Measurements from ENCODE around the gene OSBPL1A. TPM values are rescaled to one million over a fixed set of nuclear protein-coding genes. Genes with fewer than 3 reads are reported as not detected.

Gene OSBPL1A
- total and polyA plus RNA-seq, 2 experiments from 2014 or later, result 23.1 to 33.3 TPM

DNA sequence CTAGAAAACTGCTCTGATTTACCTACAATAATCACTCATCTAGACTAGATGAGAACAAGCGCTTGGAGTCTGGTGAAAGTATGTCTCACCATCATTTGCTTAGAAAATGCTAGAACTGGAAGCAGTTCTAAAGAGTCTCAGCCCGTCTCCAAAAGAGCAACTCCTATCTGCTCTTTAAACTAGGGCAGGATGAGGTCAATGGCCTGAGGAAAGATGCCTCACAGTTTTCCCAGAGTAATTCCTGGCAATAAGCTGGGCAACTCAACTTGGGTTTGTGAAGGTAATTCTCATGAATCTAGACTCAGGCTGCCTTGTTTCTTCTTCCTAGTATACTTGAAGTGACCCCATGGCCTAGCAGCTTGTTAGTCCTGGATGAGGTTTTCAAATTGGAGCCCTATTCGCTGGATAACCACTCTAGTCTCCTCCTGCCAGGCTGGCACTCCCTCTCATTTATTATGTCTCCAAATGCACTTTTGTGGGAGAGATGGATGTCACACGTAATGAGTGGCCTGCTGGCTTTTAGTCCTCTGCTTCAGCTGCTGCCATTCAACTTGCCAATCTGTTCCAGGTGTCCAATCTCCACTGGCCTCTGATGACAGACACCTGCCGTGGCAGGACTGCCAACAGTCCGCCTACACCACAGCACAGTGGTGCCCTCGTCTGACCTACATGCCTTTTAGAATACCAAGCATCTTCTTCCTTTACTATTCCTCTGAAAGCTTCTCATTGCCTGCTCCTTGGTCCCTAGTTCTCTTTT is 177.9 kb downstream of the OSBPL1A start:
- H3K36me3 ChIP-seq, result no peaks in the 10 kb centered on the region
- no peaks in the 10 kb centered on the region for H3K27me3 ChIP-seq
- TF ChIP-seq, protein P1, sequence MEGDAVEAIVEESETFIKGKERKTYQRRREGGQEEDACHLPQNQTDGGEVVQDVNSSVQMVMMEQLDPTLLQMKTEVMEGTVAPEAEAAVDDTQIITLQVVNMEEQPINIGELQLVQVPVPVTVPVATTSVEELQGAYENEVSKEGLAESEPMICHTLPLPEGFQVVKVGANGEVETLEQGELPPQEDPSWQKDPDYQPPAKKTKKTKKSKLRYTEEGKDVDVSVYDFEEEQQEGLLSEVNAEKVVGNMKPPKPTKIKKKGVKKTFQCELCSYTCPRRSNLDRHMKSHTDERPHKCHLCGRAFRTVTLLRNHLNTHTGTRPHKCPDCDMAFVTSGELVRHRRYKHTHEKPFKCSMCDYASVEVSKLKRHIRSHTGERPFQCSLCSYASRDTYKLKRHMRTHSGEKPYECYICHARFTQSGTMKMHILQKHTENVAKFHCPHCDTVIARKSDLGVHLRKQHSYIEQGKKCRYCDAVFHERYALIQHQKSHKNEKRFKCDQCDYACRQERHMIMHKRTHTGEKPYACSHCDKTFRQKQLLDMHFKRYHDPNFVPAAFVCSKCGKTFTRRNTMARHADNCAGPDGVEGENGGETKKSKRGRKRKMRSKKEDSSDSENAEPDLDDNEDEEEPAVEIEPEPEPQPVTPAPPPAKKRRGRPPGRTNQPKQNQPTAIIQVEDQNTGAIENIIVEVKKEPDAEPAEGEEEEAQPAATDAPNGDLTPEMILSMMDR (IDR thresholded peaks at IDR 0.05; ENCODE audit: low read depth, low read length), result no peak

DNA sequence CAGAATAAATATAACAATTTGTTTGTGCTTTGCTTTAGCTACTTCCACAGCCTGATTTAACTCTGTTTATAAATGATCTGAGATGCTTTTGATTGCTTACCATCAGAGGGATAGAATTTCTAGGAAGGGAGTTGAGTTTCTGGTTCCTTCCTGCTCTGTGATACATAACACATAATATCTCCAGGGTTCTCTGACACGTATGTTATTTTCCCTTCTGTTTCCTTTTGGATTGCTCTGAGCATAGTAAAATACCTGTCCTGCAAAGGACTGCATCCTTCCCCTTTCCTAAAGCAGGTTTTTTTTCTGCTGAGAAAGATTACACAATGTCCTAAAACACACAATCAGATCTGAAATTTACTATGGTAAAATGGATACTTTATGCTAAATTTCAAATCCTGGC is 182.7 kb downstream of the OSBPL1A start:
- H3K36me3 ChIP-seq, result no peaks in the 10 kb centered on the region

More for the DNA sequence above, 177.9 kb downstream of the OSBPL1A start:
- DNase-seq (ENCODE audit: low read depth in 1 of 2, low spot score in 1 of 2), result no peak
- no peaks in the 10 kb centered on the region for H3K4me1 ChIP-seq (ENCODE audit: low read depth)
- no peak overlapping the region for H3K4me3 ChIP-seq
- no peak overlapping the region for H3K27ac ChIP-seq
- no peaks in the 10 kb centered on the region for H3K9me3 ChIP-seq (ENCODE audit: low read depth)

DNA sequence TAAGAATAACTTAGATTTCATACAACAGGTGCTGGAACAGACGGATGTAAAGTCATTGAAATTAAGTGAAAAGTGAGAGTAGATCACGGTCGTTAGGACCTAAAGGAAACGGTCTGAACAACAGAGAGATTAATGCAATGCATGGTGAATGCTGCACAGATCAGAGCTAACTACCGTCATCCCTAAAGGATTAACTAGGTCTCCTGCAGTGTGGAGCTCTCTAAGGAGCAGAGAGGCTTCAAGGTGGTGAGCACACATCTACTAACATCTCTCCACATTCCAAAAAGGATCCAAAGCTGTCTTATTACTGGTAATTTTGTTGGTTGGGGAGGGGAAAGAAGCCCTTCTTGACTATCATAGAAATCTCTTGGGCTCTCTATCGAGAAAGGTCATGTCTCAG is 183.5 kb downstream of the OSBPL1A start:
- DNase-seq (ENCODE audit: low read depth in 1 of 2, low spot score in 1 of 2), result no peak
- TF ChIP-seq, protein P1 (IDR thresholded peaks at IDR 0.05; ENCODE audit: low read depth, low read length), result no peak
- H3K27ac ChIP-seq, result no peak overlapping the region

More for the DNA sequence above, 182.7 kb downstream of the OSBPL1A start:
- Histone ChIP-seq H3K4me3 (no peak overlapping the region), H3K4me1 (ENCODE audit: low read depth) (no peaks in the 10 kb centered on the region), H3K9me3 (ENCODE audit: low read depth) (no peaks in the 10 kb centered on the region), H3K27ac (no peak overlapping the region), H3K27me3 (no peaks in the 10 kb centered on the region)
- TF ChIP-seq, protein P1 (IDR thresholded peaks at IDR 0.05; ENCODE audit: low read depth, low read length), result no peak
- DNase-seq (ENCODE audit: low read depth in 1 of 2, low spot score in 1 of 2), result no peak

DNA sequence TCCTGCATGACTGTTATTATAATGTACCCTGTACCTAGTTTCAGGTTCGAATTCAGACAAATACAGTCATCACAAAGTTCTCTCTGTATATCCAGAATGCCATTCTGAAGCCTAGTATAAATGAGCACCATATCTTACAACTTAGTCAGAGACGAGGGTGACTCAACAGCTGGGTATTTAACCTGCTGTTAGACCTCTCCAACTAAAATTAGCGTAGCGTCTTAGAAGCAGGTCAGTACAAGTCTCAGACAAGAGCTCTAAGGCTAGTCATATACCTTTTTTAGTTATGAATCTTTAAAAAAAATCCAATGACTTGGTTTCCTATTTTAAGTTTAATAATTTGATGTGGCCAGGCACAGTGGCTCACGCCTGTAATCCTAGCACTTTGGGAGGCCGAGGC is 184.7 kb downstream of the OSBPL1A start:
- DNase-seq (ENCODE audit: low read depth in 1 of 2, low spot score in 1 of 2), result peak in 1 of 2 donors; percentile 63
- H3K36me3 ChIP-seq, result no peaks in the 10 kb centered on the region
- TF ChIP-seq, protein P1 (IDR thresholded peaks at IDR 0.05; ENCODE audit: low read depth, low read length), result no peak
- H3K4me3 ChIP-seq, result no peak overlapping the region
- H3K9me3 ChIP-seq (ENCODE audit: low read depth), result no peaks in the 10 kb centered on the region
- H3K4me1 ChIP-seq (ENCODE audit: low read depth), result no peaks in the 10 kb centered on the region
- H3K27ac ChIP-seq, result no peak overlapping the region
- no peaks in the 10 kb centered on the region for H3K27me3 ChIP-seq

More for the DNA sequence above, 183.5 kb downstream of the OSBPL1A start:
- H3K36me3 ChIP-seq, result no peaks in the 10 kb centered on the region
- no peaks in the 10 kb centered on the region for H3K27me3 ChIP-seq
- H3K9me3 ChIP-seq (ENCODE audit: low read depth), result no peaks in the 10 kb centered on the region
- no peak overlapping the region for H3K4me3 ChIP-seq
- no peaks in the 10 kb centered on the region for H3K4me1 ChIP-seq (ENCODE audit: low read depth)

DNA sequence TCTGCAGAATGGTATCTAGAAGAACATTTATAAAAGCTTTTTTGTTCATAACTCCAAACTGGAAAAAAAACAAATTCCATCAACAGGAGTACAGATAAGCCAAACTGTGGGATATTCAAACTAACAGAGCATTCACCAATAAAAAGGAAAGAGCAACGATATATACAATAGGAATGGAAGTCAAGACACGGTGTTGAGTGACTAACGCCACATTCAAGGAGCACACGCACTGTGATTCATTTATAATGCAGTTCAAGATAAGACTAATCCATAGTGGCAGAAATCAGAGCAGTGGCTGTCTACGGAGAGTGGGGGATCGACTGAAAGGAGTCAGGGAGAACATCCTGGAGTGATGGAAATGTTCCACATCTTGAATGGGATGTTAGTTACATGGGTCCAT is 188.1 kb downstream of the OSBPL1A start:
- Histone ChIP-seq H3K4me1 (ENCODE audit: low read depth) (no peaks in the 10 kb centered on the region), H3K27me3 (no peaks in the 10 kb centered on the region), H3K9me3 (ENCODE audit: low read depth) (no peaks in the 10 kb centered on the region), H3K27ac (no peak overlapping the region), H3K36me3 (no peaks in the 10 kb centered on the region), H3K4me3 (no peak overlapping the region)
- DNase-seq (ENCODE audit: low read depth in 1 of 2, low spot score in 1 of 2), result no peak
- TF ChIP-seq, protein P1 (IDR thresholded peaks at IDR 0.05; ENCODE audit: low read depth, low read length), result no peak
